HG03064 (cell line): Measurements from ENCODE around the gene HOXC11.

Experiments
- ATAC-seq: cut with Tn5 transposase; IDR thresholded peaks from one replicate; pipeline ENCODE4 v1.9.1; 2021; ENCODE audit warnings: low read depth; ENCODE audit not compliant: unreplicated experiment

The HOXC11 gene

DNA sequence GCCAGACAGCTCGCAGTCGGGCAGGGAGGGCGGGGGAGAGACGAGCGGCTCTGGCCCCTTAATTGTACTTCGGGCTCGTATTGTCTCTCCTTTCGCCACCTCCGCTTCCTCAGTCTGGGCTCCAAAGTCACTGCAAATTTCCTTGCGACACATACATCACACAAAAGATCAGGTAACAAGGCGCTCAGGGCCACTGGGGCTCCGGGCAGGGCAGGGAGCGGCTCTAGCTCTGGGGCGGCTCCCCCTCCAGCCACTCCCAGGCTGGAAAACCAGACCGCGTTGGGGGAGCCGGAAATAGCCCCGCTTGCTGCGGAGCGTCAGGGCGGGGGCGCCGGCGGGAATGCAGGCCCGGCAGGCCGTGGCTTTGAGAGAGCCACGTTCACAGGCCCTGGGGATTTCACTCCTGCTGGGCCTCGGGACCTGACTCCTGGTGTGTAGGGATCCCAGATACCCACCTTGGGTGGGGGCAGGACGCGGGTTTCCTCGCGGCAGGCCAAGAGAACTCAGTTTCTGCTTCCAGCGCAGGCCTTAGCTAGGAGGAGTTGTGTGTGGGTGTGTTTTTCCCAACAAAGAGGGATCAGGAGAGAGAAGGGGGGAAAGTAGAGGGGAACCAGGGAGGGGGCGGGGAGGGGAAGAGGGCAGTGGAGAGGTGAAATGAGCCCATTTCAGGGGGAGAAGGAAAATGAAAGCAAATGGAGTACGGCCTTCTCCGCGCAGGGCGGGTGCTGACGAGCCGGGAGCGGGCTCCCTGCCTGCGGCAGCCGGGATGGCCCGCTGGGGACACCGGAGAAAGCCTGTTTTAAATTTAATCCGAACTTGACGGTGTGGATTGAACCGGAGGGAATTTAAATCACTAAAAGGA lies 22.7 kb downstream of the HOXC11 start:
- no peak for ATAC-seq

DNA sequence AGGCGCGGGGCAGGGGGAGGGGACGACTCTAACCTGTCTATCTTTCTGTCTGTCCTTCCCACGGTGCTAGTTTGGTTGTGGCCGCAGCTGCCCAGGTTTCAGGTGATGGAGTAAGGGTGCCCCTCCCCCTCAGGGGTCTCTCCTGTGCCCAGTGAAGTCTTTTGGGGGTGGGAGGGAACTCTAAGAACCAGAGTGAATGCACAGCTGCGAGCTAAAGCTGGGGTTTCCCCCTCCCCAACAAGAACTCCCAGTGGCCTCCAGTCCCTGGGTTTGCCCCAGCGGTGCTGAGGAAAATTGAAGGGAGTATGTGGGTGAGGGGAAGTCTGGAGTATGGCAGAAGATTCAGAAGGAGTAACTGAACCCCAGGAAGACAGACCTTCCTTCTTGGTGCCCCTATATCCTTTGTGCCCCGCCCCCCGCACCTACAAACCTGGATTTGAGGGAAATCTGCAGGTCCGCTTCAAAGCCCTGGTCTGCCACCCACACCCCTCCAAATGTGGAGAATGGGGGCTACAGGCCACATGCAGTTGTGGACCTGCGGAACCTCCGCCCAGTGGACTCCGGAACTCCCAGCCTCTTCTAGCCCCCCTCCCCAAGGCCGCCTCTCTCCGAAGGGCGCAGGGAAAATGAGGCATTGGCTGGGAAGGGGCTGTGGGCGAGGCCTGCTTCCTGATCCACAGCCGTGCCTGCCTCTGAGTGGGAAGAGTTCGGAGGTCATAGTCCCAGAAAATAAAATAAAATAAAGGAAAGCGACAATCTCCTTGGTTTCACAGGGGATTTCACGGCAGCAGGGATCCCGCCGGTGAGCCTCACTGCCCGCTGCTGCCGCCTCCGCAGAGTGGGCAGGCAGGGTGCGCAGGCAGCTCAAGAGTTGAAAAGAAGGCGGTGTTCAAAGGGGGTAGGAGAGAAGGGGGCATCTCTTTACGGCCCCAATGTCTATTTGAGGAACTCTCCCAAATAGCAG lies 23.6 kb downstream of the HOXC11 start:
- ATAC-seq, result no peak

DNA sequence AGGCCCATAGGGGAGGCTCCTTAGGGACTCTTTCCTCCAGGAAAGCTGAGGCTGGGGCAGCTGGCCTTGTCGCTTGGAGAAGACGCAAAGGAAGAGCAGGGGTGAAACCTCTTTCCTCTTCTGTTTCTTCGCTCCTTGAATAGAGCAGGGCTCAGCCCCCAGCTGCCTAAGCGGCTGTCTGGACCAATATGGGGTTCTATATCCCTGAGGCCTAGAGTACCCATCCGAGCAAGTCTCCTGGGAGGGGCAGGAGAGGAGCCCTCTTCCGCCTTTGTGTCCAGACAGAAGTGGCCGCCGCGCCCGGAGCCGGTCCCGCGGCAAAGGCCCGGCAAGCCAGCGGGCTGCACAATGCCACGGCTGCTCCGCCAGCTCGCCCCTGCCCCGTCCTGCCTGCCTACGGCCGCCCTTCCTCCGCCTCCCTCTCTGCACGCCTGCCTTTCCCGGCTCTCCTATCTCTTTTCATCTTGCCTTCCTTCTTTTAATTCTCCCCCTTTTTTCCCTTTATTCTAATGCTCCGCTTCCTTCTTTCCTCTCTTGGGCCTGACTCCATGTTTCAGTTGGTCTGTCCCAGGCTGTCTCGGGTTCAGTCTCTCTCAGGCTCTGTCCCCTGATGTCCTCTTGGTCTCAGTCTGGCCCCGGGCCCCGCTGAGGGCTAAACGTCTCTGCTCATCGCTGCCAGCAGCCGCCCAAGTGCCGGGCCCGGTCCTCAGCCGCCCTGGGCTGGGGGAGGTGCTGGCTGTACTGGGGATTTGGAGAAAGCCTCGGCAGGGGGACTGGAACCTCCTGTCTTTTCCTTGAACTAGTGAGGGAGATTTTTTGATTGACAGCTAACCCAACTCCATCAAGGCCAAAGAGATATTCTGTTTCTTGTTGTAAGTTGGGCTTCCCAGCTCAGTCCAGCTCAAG lies 24.5 kb downstream of the HOXC11 start:
- no peak for ATAC-seq

- no peak for ATAC-seq
These were observed 25.4 kb downstream of the HOXC11 start for GRCh38 chr12:53998110-53998899.

DNA sequence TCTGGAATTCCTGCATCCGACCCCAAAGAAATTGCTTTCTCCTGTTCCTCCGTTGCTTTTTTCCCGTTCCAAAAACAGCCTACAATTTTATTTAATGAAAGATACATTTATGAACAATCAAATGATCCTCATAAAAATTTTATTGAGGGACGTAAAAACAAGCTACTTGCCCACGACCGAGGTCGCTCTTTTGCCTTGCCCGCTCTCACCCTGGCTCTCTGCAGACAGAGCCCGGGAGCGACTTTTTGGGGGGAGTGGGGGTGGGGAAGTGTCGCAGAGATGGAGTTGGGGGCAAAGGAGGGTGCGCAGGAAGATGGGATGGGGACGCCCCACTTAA lies 25.9 kb downstream of the HOXC11 start:
- no peak for ATAC-seq

DNA sequence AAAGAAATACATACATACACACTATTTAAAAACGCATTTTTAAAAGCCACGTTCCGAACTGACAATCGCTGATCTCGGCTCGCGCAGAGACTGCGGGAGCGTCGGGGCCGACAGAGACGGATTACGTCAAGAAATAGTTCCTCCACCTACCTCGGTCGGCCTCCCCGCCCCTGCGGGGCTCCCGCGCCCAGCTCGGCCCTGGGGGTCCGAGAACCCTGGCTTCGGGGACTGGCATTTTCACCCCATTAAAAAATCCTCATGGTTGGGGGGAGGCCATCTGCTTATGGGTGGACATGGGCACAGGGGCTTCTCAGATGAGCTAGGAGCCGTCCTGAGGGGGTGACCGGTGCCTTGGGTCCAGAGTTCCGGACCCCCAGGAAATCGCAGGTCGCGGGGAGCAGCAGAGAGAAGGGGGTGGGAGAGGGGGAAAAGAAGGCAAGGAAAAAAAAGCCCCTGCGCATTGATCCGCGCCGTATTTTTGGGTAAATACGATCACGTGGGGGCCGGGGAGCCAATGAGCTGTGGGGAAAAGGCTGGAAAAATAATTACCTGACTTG lies 26.7 kb downstream of the HOXC11 start:
- ATAC-seq, result no peak

- no peak for ATAC-seq
These were observed 27.5 kb downstream of the HOXC11 start, which contains the start of gene HOXC9 for GRCh38 chr12:54000116-54001114. Gene HOXC9 (plus strand): TSS chr12:54000161. CDS start chr12:54000189, 28 bp downstream.

- ATAC-seq, result no peak
These were observed 28.6 kb downstream of the HOXC11 start for GRCh38 chr12:54001283-54002187.

GRCh38 chr12:54002278-54002914 lies 29.5 kb downstream of the HOXC11 start:
- no peak for ATAC-seq

- no peak for ATAC-seq
These were observed 30.0 kb downstream of the HOXC11 start for GRCh38 chr12:54002915-54003389.

- no peak for ATAC-seq
These were observed 30.7 kb downstream of the HOXC11 start for GRCh38 chr12:54003625-54004024.

- no peak for ATAC-seq
These were observed 31.3 kb downstream of the HOXC11 start for GRCh38 chr12:54004063-54004840.

GRCh38 chr12:54004841-54005530 lies 32.1 kb downstream of the HOXC11 start:
- no peak for ATAC-seq

DNA sequence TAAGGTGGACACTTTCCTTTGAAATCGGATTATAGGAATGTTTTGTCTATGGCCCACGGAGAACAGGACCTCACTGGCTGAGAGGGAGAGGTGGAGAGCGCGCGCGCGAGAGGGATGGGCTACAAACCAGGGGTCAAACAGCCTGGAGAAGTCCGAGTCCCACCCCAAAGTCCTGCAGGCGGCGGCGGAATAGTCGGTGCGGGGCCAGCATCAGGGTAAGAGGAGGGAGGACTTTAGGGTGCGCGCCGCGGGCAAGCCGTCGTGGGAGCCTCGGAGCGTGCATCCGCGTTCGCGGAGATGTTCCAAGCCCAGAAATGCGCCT lies 32.6 kb downstream of the HOXC11 start:
- no peak for ATAC-seq

DNA sequence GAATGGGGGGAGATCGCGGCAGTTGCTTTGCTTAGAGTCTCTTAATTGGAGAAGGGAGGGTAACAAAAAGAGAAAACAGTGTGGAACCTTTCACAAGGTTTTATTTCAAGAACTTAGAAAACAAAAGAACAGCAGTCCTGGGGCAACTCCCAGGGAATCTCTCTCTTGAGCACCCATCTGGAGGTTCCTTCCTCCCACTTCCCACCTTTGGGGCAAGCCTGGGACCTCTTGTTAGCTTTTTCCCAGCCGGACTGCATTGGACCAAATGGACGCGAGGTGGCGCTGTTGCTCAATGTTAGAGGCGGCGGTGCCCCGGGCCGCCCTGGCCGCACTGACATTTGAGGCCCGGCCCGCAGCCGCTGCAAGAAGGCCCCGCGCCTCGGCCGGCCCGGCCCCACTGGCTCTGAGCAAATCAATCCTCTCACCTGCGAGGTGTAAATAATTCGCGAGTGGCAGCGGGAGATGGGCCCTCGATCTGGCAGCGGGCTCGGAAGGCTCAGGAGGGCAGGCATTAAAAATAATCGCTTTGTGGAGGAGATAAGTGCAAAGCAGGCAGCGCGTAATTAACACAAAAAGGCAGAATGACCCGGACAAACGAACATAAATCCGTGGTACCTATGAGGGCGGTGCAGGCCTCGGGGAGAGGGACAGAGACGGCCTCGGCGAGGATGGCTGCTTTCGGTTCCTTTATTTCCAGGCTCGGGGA lies 33.1 kb downstream of the HOXC11 start:
- no peak for ATAC-seq
